ENCODE measurements around the gene PAX4. TPM values are rescaled to one million over a fixed set of nuclear protein-coding genes. Genes with fewer than 3 reads are reported as not detected.

PAX4 gene
- total RNA-seq, 1 experiment from 2014 or later, result not detected

DNA sequence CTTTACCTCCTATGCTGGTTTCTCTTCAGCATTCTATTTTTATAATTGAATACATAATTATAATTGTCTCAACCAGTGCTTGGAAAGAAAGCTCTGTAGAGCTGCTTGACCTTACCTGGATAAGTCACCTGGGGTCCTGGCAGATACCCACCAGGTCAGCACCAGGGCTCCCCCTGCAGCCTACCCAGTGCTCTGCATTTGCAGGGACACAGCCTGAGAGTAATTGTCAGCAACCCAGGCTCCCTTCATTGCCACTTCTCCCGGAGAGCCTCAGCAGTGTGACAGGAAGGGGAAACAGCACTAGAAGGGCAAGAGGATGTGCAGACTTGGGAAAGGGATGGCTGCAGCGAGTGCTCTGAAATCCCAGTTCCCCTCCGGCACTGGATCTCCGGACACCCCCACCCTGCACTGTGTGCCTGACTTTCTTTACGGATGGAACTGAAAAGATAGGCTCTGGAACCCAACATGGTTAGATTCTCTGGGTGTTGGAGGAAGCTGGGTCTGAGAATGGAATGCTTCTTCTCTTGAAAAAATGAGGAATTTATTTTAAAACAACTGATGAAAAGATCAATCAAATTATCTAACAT lies 11.4 kb upstream of the PAX4 start:
- H3K27ac Mint-ChIP-seq, result no peak overlapping the region; a peak in 1 of 7 replicates

More for the DNA sequence above, 11.4 kb upstream of the PAX4 start:
- Histone ChIP-seq H4K5ac (ENCODE audit: insufficient read length, low read depth, low read length) (no peak overlapping the region), H3K27ac (ENCODE audit: insufficient read length, low read depth, low read length) (no peak overlapping the region), H2AFZ (ENCODE audit: low read length) (peak overlapping the region; percentile 79), H4K8ac (replicated peaks; ENCODE audit: insufficient read length, low read depth, low read length) (no peak overlapping the region), H3K14ac (ENCODE audit: insufficient read depth, low read length) (no peak overlapping the region), H3K9ac (ENCODE audit: extremely low read depth, insufficient read length, low read length) (no peak overlapping the region), H3K56ac (ENCODE audit: insufficient read length, low read depth, low read length) (no peak overlapping the region), H2BK15ac (ENCODE audit: low read depth, low read length) (no peak overlapping the region), H2AK5ac (ENCODE audit: insufficient read length, low read length) (no peak overlapping the region), H3K27me3 (ENCODE audit: insufficient read depth, low read length) (no peaks in the 10 kb centered on the region), H3K4me1 (ENCODE audit: insufficient read depth, low read length) (no peaks in the 10 kb centered on the region), H3K79me2 (ENCODE audit: insufficient read depth, low read length) (no peaks in the 10 kb centered on the region), H3K18ac (ENCODE audit: insufficient read length, low read depth, low read length) (no peak overlapping the region), H3K4me2 (ENCODE audit: insufficient read depth, insufficient read length, low read length) (peak overlapping the region; percentile 5), H3K79me1 (ENCODE audit: insufficient read depth, low read depth, low read length, poor library complexity, severe bottlenecking) (no peaks in the 10 kb centered on the region), H2BK12ac (ENCODE audit: insufficient read length, low read depth, low read length) (no peak overlapping the region), H4K20me1 (ENCODE audit: control insufficient read depth, insufficient read depth, insufficient read length) (no peaks in the 10 kb centered on the region), H3T11ph (ENCODE audit: low read length) (no peak overlapping the region), H3K9me3 (ENCODE audit: control insufficient read depth, low read depth, low read length) (no peaks in the 10 kb centered on the region), H4K91ac (ENCODE audit: insufficient read length, low read depth, low read length) (no peak overlapping the region), H3K4ac (ENCODE audit: low read depth, low read length) (no peak overlapping the region), H2BK5ac (ENCODE audit: insufficient read length, low read length) (no peak overlapping the region), H2BK120ac (ENCODE audit: low read depth, low read length, poor library complexity, severe bottlenecking) (no peak overlapping the region), H2BK20ac (ENCODE audit: low read depth, low read length, poor library complexity, severe bottlenecking) (no peak overlapping the region), H3K23ac (ENCODE audit: insufficient read length, low read depth, low read length) (no peak overlapping the region), H3K23me2 (ENCODE audit: insufficient read length, low read depth, low read length, poor library complexity, severe bottlenecking) (no peaks in the 10 kb centered on the region)
- WGBS (ENCODE audit: extremely low coverage, insufficient read length, low lambda C conversion rate), result no CpG with 5 or more reads among the region's 5 CpGs
- DNase-seq, result peak; percentile 95
- H3K27me3 Mint-ChIP-seq (ENCODE audit: low read depth), result peaks cover 16% of the 10 kb centered on the region
- TF ChIP-seq CTCF (conservative IDR thresholded peaks at IDR 0.05), result peak; percentile 84
- peaks cover 3 to 11% of the 10 kb centered on the region in 2 experiments for H3K4me1 Mint-ChIP-seq
- H3K36me3 Mint-ChIP-seq (ENCODE audit: insufficient read depth in 1 of 3, low read depth in 3 of 3), result no peaks in the 10 kb centered on the region
- H3K4me3 Mint-ChIP-seq, result peak overlapping the region in 1 of 2 experiments; percentile 24; a peak in 1 of 5 replicates
- no peaks in the 10 kb centered on the region; a peak in 1 of 5 replicates for H3K9me3 Mint-ChIP-seq
